GM19023 (cell line): Measurements from ENCODE around the gene BCAS3.
"Not testable (repeated sequence)": the region's sequence is repeated elsewhere in the genome, so short reads cannot be mapped to it uniquely, and the experiment has no call there.

Source experiments
- ATAC-seq: cut with Tn5 transposase; IDR thresholded peaks from one replicate; pipeline ENCODE4 v1.9.1; 2021; ENCODE audit warnings: mild to moderate bottlenecking, moderate library complexity; ENCODE audit not compliant: unreplicated experiment

BCAS3 gene

DNA sequence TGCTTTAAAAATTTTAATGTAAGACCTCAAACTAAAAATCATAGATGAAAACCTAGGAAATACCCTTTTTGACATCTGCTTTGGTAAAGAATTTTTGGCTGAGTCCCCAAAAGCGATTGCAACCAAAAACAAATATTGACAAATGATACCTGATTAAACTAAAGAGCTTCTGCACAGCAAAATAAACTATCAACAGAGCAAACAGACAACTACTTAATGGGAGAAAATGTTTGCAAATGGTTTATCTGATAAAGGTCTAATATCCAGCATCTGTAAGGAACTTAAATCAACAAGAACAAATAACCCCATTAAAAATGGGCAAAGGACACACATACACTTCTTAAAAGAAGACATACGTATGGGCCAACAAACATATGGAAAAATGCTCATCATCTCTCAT lies 242.5 kb downstream of the BCAS3 start:
- ATAC-seq, result no peak

DNA sequence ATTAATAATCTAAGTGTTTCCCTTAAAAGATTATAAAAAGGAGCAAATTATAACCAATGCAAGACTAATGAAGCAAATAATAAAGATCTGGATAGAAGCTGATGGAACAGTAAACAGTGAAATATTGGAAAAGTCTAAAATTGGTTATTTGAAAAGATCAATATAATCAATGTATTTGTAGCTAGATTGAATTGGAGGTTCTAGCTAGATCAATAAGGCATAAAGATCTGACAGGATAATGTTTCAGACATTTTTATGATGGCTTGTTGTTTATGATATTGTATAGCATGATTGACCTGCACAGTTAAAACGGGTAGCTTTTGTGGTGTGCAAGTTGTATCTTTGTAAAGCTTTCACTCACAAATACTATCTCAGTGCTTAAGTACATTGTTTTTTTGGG lies 245.3 kb downstream of the BCAS3 start:
- ATAC-seq, result no peak

DNA sequence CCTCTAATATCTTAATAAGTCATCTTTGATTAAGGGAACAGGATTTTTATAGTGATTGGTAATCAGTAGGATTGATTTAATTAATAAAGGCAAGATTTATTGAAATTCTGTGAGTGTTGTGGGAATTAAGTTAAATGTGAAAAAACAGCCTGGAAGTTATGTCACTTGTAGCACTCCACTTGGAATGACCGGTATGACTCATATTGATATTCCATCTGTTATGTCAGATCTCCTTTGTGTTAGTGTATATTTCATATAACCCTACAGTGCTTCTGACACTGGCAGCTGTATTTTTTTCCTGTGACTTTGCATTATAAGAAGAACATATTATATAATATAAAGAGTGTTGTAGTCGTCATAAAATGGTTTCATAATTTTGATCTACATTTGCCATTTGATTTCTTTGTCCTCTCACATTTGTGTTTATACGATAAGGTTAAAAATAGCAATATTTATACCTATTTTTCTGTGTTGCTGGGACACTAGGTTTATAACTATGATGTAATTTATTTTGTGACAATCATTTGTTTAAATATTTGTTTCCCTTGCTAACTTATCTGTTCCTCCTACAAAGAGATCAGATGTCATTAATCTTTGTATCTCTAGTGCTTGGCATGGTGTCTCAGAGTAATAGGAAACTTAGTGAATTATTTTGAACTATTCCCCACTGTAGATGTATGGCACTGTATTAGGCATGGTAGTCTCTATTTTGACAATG lies 249.0 kb downstream of the BCAS3 start:
- no peak for ATAC-seq

DNA sequence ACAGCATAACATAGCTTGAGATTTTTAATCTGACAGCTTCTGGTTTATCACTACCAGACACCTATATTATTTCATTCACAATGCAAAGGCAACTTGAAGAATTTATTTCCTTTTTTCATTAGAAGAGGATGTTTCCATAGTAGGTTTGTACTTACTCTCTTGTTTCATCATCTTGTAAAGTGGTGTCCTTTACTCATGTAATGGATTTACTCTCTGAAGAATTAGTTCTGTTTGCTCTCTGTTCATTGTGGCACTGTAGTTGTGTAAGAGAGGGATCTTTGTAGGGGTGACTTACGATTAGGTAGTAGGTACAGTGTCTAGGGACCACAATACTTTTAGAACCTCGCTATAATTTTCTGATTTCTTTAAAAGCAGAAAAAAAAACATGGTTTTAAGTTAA lies 256.1 kb downstream of the BCAS3 start:
- ATAC-seq, result no peak

DNA sequence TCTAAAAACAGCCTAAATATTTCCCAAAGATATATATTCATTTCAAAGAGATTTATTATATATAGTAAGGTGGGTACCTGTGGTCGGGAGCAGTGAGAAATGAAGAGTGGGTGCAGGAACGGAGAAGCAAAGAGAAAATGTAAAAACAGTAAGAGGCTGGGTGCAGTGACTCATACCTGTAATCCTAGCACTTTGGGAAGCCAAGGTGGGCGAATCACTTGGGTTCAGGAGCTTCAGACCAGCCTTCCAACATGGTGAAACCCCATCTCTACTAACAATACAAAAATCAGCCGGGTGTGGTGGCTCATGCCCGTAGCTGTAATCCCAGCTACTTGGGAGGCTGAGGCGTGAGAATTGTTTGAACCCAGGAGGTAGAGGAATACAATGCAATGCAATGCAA lies 257.1 kb downstream of the BCAS3 start:
- ATAC-seq, result no peak

DNA sequence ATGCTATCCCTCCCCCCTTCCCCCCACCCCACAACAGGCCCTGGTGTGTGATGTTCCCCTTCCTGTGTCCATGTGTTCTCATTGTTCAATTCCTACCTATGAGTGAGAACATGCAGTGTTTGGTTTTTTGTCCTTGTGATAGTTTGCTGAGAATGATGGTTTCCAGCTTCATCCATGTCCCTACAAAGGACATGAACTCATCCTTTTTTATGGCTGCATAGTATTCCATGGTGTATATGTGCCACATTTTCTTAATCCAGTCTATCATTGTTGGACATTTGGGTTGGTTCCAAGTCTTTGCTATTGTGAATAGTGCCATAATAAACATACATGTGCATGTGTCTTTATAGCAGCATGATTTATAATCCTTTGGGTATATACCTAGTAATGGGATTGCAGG lies 258.3 kb downstream of the BCAS3 start:
- ATAC-seq, result not testable (repeated sequence)

DNA sequence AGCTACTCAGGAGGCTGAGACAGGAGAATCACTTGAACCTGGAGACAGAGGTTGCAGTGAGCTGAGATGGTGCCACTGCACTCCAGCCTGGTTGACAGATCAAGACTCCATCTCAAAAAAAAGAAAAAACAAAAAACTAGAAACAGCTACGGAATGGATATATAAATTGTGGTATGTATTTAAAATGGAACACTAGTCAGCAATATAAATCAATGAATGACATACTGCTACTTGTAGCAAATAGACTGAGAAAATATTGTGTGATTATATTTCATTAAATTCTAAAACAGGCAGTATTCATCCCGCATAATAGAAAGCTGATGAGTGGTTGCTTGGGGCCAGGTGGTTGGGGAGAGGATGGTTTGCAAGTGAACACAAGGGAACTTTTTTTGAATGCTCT lies 261.7 kb downstream of the BCAS3 start:
- ATAC-seq, result no peak

DNA sequence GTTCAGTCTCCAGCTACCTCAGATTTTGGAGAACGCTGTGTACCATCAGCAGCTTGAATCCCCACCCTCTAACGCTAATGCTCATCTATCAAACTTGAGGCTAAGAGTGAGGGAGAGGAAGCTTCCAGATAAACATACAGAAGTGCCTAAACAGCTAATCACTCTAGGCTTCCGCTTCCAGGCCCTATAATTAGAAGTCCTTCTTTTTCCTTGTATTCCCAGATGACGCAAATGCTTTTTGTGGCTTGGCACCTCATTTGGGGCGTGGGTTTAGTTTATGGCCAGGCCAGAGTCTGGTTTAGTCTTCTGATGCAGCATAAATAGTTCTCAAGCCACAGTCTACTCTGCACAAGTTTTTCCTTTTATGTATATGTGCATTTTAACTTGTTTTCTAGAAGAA lies 263.4 kb downstream of the BCAS3 start:
- ATAC-seq, result no peak

DNA sequence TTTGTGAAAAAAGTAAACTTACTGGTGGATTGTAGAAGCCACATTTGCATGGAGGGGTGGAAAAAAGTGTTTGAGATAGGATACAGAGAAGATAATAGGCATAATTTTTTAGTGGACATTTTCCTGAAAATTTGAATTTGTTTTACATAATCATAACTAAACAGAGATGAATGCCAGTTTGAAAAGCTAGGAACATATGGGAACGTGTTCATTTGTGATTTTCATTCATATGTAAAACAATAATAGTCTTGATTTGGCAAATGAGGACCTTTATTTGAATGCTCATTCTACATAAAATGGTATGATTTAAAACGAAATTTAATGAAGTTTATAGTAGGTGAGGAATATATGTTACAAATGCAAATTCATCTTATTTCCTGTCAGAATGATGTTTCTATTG lies 263.9 kb downstream of the BCAS3 start:
- ATAC-seq, result no peak

DNA sequence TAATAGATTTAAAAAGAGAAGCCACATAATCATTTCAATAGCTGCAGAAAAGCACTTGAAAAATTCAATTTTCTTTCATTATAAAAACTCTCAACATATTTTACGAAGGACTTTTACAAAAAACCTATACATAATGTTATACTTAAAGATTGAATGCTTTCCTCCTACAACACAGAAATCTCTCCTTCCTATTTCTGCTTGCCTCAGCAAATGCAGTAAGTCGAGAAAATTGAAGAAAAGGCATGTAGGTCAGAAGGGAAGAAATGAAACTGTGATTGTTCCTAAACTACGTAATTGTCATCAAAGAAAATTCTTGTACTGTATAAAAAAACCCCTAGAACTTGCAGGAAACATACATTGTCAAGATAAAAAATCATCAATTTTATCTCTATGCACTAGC lies 267.1 kb downstream of the BCAS3 start:
- ATAC-seq, result no peak

DNA sequence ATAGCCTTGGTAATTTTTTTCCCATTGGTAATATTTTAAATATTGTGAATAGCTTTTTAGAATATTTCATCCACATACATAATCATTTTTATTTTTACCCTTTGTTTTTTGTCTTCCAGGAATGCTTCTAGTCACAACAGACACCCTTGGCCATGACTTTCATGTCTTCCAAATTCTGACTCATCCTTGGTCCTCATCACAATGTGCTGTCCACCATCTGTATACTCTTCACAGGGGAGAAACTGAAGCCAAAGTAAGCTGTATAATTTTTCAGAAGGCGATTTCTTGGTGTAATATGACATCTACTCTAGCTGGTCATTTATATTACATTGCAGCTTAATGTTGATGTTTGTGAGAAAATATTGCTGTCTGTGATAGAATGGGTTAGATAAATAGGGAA lies 269.4 kb downstream of the BCAS3 start:
- ATAC-seq, result no peak

DNA sequence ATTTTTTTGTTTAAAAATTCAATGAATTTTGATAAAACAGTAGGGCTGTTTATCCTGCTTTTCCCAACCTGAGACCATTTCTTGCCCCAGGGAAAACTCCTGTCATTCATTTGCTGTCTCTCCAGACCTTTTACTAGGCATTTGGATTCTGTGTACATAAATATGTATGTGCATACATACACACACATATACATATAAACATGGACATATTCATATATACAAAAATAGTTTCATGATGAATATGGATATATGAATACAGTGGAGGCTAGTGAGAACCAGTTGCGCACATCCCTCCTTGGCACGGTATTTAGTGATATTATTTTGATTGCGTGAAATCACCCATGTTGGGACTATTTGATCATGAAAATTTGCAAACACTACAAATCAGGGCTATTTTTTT lies 269.9 kb downstream of the BCAS3 start:
- no peak for ATAC-seq

DNA sequence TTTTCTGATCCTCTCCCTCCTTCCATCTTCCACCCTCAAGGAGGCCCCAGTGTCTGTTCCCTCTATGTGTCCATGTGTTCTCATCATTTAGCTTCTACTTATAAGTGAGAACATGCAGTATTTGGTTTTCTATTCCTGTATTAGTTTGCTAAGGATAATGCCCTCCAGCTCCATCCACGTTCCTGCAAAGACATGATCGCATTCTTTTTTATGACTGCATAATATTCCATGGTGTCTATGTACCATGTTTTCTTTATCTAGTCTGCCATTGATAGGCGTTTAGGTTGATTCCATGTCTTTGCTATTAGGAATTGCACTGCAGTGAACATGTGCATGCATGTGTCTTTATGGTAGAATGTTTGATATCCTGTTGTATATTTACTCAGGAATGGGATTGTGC lies 275.1 kb downstream of the BCAS3 start:
- ATAC-seq, result no peak

DNA sequence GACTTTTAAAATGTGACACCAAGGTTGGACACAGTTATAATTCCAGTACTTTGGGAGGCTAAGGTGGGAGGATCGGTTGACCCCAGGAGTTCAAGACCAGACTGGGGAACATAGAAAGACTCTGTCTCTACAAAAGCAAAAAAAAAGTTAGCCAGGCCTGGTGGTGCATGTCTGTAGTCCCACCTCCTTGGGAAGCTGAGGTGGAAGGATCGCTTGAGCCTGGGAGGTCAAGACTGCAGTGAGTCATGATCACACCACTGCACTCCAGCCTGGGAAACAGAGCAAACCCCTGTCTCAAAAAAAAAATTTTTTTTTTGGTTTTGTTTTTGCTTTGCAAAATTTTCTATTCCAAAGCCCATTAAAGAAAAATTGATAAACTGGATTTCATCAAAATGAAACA lies 281.4 kb downstream of the BCAS3 start:
- no peak for ATAC-seq

DNA sequence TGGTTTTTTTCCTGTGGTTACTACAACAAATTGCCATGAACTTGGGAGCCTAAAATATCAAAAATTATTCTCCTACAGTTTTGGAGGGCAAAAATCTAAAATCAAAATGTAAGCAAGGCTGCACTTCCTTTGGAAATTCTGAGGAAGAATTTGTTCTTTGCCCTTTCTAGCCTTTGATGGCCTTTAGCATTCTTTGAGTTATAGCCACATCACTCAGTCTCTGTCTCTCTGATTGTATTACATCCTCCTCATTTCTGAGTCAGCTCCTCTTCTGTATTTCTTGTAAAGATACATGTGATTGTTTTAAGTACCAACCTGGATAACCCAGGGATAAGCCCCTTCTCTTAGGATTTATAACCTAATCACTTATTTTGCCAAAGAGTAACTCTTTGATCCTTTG lies 282.0 kb downstream of the BCAS3 start:
- no peak for ATAC-seq

DNA sequence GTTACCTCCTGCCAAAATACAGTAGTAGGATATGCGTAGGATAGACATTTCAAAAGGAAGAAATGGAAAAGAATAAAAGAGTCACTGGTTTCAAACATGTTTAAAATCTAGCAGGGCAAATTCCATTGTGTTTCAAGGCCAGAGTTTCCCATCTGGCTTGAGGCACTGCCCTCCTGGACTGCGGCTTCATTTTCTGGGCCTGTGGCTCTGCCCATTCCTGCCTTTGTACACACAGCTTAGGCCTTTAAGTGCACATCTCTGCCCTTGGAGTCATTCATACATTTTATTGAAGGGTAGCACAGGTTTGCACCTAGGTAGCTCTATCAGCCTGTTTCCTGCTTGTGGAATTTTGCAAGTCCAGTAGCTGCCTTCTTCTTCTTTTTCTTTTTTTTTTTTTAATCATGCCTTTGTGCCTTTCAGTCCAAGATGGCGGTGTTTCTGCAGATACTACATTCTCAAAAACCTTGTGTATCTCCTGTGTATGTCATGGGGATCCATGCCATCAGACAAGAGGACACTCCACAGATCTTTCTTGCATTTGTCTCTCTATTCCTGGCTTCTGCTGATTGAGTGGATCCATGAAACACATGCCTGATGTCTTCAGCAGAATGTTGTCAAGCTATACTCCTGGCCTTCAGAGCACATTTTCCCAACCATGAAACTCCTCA lies 282.9 kb downstream of the BCAS3 start:
- ATAC-seq, result no peak

DNA sequence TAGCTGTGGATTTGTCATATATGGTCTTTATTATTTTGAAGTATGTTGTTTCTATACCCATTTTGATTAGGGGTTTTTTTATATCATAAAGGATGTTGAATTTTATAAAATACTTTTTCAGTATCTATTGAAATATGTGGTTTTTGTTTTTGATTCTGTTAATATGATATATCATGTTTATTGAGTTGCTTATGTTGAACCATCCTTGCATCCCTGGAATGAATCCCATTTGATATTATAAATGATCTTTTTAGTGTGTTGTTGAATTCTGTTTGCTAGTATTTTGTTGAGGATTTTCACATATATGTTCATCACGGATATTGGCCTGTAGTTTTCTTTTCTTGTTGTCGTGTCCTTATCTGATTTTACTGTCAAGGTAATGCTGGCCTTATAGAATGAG lies 286.5 kb downstream of the BCAS3 start:
- ATAC-seq, result no peak

DNA sequence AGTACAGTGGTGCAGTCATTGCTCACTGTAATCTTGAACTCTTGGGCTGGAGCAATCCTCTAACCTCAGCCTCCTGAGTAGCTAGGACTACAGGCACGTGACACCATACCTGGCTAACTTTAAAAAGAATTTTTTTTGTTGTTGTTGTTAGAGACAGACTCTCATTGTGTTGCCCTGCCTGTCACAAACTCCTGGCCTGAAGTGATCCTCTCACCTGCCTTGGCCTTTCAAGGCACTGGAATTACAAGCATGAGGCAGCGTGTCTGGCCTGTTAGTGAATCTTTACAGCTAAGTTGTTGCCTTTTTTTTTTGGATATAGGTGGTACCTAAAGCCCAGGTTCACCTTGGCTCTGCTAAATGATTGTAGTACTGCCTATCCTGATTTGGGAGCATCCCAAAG lies 290.6 kb downstream of the BCAS3 start:
- ATAC-seq, result no peak

DNA sequence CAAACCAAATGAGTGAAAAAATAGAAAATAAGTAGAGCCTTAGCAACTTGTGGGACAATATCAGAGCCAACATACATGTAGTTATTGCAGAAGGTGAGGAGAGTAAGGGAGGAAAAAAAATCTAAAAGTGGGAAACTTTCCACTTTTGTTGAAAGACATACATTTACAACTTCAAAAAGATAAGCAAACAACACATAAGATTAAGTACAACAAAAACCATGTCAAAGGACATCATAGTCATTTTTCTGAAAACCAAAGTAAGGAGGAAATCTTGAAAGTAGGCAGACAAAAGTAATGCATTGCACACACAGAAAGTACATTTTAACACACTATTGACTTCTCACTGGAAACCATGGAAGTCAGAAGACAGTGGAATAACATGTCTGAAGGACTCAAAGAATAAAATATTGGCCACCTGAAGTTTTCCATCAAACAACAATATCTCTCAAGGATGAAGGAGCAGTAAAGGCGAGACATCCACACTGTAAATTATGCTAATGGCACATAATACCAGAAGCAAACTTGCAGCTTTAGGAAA lies 291.9 kb downstream of the BCAS3 start:
- ATAC-seq, result no peak

DNA sequence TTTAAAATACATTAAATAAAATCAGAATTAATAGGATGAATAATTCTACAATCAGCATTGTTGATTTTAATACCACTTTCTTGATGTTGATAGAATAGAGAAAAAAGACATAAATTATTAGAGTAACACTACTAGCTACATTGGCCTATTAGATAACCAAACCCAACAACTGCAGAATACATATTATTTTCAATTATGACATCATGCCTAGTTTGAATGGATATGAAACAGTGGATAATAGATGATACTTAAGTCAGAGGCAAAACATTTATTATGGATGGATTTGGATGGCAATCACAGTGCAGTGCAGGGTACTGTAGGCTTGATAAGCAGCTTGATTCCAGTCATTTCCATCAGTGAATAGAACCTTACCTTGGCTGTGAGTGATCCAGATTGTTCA lies 293.1 kb downstream of the BCAS3 start:
- ATAC-seq, result no peak

DNA sequence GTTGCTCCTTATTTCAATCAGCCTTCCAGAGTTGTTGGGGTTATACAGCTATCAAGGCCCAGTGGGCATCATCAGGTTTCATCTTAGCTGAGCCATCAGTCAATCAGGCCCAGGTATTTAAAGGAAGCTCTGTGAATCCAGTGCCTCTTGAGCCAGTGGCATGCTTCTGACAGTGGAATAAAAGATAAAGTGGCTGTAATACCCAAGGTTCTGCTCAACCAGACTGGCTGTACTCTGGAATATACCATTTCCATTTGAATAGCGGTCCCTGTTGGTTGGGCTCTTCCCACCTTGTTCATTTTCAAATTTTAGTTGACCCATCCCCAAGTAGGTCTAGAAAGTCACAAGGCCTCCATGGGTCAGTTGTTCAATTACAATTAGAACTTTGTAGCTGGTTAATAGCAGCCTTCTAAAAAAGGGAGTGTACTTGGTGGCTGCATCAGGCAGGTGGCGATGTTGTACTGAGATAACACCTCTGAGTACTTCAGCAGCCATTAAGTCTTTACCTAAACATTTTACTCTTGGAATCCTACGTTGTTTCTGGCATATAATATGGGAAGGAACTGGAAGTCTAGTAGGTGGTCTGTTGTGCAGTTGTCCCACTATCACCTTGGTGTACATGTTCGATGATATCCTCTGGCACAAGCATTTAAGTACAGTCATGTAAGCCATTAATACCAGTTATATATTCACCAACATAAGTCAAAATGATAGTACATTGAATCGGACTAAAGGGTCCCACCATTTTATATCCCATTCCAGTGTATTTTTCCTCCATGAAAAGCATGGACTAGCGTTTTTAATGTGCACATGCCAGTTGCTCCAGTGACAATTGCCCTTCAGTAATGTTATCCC lies 294.1 kb downstream of the BCAS3 start:
- no peak for ATAC-seq

DNA sequence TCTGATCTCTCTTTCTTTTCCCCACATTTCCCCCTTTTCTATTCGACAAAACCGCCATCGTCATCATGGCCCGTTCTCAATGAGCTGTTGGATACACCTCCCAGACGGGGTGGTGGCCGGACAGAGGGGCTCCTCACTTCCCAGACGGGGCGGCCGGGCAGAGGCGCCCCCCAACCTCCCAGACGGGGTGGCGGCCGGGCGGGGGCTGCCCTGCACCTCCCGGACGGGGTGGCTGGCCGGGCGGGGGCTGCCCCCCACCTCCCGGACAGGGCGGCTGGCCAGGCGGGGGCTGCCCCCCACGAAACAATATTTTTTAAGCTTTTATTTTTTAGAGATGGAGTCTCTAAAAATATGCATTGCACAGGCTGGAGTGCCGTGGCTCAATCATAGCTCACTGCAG lies 299.2 kb downstream of the BCAS3 start:
- not testable (repeated sequence) for ATAC-seq
